Stimulated activated CD4-positive, alpha-beta T cell treated with anti-CD3 and anti-CD28 coated beads, Interleukin-12 subunit alpha, Interleukin-12 subunit beta, amount 100 ng/mL, for 48 hours (primary cell): ENCODE measurements around the gene YARS1.
A peak's percentile ranks its signal among the peaks of the same experiment; 100 is the strongest.
"Not testable (repeated sequence)": the region's sequence is repeated elsewhere in the genome, so short reads cannot be mapped to it uniquely, and the experiment has no call there.

Experiments
- DNase-seq, 3 donors: peaks; one replicate each; pipeline ENCODE4 v3.0.0-alpha.2; 2020; ENCODE audit warnings: low read depth in 2 of 3, low spot score in 1 of 3

The YARS1 gene

DNA sequence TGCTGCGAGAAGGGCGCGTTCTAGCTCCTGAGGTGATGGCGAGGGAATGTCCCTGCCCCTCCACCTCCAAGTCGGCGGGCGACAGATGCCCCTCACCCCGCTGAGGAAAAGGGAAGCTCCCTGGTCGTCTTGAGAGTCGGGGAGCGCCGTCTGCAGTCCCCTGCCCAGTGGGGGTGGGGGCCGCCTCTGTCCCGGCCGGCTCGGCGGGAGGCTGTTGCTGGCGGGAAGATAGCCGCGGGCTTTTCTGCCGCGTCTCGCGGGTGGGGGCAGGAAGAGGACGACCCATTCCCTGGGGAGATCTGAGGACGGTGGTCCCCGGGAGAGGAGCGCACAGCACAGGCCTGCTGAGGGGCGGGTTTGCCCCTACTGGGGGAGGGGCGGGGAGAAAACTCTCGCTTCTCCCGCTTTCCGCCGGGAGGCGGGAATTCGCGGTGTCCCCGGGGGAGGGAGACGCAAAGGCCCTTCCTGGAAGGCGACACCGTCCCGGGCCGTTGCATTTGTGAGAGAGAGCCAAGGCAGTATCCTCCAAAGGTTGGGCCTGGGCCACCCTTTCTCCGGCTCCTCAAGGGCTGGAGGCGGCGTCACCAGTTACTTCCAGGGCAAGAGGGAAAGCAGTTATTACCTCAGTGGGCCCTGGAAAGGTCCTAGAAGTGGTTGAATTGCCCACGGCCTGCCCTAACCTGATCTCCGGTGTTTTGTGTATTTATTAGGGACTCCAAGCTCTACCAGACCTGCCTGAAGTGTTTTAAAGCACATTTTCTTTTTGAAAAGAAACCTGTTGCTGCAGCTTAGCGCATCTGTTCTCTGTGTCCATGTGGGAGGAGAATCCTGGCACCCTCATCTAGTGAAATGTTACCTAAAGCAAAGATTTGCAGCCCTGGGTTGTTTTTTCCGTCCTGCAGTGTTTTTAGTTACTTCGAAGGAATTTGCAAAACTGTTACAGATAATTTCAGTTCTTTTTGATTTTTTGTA lies 943 bp upstream of the YARS1 start:
- DNase-seq = peak in 2 of 3 donors; percentile 8 to 21

DNA sequence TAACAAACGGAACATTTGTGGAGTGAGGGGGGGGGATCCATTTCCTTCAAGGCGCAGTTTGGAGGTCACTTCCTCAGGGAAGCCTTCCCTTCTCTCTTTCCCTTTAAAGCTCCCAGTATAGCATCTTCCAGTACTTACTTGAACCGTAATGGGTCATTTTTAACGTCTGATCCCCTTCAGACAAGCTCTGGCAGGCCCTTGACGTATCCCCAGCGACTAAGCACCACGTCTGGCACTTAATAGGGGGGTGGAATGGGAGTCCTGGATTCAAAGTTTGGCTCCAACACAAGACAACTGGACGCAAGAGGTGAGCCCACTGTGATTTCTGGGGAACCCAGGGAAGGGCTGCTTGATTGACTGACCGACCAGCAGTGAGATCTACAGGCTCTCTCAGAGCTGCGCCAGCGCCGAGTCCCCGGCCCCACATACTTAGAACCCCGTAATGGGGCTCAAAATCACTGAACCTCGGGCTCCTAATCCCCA lies 441 bp downstream of the YARS1 start:
- peak in 1 of 3 donors; percentile 11 for DNase-seq

DNA sequence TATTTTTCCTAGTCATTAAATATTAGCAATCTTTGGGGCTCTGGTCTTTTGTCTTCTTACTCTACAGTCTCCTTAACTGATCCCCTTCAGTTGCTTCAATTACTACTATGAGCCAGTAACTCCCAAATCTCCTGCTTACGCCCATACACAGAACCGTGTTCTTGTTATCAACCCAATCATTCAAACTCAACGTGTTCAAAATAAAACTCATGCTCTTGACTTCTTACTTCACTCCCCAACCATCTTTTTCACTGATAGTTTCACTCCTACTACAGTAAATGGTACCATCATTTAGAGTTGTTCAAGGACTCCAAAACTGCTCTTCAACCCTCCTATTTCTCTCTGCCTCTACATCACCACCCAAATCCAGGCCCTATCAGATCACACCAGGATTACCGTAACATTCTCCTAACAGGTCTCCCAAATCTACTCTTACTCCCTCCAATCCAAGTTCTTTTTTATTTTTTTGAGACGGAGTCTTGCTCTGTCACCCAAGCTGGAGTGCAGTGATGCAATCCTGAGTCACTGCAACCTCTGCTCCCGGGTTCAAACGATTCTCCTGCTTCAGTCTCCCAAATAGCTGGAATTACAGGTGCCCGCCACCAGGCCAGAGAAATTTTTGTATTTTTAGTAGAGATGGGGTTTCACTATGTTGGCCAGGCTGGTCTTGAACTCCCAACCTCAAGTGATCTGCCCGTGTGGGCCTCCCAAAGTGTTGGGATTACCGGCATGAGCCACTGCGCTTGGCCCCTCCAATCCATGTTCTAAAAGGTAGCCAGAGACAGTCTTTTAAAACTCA lies 3.0 kb downstream of the YARS1 start:
- no peak for DNase-seq

DNA sequence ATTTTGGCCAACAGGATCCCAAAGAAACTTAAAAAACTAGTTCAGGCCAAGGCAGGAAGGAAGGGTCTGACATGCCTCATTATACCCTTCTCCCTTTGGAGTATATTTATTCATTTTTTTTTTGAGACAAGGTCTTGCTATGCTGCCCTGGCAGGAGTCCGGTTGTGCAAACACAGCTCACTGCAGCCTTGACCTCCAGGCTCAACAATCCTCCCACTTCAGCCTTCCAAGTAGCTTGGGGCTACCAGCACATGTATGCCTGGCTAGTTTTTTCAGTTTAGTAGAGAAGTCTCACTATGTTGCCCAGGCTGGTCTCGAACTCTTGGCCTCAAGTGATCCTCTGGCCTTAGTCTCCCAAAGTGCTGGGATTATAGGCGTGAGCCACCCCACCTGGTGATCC lies 5.2 kb downstream of the YARS1 start:
- no peak for DNase-seq

DNA sequence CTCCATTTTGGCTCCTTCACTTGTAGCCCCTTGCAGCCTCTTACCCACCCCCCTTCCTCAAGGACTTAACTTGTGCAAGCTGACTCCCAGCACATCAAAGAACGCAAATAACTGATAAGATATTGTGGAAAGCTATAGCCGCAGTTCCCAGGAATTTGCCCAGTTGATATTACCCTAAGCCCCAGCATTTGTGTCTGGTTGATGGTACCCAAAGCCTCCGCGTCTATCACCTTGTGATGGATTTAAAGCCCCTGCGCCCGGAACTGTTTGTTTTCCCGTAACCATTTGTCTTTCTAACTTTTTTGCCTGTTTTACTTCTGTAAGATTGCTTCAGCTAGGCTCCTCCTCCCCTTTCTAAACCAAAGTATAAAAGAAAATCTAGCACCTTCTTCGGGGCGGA lies 5.9 kb downstream of the YARS1 start:
- DNase-seq = no peak

DNA sequence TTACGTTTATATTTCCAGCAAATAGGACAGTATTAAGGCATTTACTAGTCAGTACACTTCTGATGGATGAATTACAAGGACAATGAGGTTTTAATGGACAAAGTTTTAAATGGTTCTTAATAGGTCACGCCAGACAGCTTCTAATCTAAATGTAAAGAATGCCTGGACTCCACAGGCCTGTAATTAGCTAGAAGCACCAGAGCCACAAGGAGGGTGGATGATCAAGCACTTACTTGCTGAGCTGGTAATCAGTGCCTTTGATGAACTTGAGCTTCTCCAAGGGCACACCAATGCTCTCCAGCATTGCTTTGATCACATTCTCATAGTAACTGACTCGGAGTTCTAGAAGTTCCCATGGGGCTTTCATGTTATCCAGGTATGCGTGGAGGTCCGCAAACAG lies 6.8 kb downstream of the YARS1 start:
- DNase-seq = no peak

DNA sequence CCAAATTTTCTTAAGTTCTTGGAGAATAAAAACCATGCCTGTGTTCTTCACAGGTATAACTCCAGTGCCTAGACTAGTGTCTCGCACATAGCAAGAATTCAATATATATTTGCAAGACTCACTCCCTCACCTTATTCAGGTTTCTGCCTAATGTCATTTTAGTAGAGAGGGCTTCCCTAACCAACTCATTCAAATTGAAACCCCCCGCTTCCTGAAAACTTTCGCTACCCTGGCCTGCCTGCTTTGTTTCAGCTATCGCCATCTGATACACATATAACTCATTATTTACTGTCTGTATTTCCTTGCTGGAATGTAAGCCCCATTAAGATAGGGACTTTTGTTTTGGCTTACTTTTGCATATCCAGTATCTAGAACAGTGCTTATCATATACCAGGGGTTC lies 8.6 kb downstream of the YARS1 start:
- no peak for DNase-seq

DNA sequence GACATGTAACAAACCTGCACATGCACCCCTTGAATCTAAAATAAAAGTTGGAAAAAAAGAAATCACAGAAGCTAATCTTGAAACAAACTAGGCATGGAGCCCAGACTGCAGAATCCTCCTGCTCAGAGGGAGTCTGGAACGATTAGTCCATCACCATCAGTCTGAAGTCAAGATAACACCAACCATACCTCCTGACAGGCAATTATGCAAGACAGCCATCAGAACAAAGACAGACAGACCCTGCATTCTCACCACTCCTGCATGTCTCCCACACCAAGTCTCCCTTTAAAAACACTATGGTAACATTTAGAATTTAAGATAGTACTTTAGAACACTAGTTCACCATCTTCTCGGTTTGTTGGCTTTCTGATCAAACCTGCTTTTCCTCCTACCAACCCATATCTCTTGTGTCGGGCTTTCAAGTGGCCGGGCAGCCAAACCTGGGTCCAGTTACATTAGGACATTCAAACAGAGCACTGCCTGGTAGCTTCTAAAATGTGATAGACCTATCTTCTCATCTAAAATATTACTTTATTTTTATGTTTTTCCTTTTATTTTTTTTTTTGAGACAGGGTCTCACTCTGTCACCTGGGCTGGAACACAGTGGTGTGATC lies 10.1 kb downstream of the YARS1 start:
- DNase-seq = no peak

DNA sequence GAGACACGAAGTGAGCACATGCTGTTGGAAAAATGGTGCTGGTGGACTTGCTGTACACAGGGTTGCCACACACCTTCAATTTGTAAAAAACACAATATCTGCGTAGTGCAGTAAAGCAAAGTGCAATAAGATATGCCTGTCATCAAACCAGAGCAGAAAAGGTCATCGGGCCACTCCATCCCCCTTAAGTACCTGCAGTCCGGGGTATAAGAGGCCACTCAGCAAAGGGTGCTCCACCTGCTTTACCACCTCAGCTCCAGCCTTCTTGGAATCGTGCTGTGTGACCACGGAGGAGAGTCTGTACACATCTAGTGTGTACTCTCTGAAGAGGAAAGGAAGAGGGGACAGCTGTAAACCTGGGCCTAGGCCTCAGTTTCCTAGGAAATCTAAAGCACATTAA lies 10.9 kb downstream of the YARS1 start:
- no peak for DNase-seq

DNA sequence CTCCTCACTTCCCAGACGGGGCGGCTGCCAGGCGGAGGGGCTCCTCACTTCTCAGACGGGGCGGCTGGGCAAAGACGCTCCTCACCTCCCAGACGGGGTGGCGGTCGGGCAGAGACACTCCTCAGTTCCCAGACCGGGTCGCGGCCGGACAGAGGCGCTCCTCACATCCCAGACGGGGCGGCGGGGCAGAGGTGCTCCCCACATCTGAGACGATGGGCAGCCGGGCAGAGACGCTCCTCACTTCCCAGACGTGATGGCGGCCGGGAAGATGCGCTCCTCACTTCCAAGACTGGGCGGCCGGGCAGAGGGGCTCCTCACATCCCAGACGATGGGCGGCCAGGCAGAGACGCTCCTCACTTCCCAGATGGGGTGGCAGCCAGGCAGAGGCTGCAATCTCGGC lies 12.7 kb downstream of the YARS1 start:
- not testable (repeated sequence) for DNase-seq

DNA sequence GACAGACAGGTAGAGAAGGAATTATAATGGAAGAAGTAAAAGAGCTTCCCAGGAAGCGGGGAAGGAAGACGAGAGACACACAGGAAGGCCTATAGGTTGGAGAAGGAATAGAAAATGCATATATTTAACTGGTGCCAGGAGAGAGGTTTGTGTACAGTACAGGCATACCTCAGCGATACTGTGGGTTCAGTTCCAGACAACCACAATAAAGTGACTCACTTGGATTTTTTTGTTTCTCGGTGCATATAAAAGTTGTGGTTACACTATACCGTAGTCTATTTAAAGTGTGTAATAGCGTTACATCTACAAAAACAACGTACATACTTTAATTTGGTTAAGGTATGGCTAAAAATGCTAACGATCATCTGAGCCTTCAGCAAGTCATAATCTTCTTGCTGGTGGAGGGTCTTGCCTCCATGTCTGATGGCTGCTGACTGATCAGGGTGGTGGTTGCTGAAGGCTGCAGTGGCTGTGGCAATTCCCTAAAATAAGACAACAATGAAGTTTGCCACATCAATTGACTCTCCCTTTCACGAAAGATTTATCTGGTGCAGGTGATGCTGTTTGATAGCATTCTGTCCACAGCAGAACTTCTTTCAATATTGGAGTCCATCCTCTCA lies 16.0 kb downstream of the YARS1 start:
- DNase-seq = peak in 1 of 3 donors; percentile 15

DNA sequence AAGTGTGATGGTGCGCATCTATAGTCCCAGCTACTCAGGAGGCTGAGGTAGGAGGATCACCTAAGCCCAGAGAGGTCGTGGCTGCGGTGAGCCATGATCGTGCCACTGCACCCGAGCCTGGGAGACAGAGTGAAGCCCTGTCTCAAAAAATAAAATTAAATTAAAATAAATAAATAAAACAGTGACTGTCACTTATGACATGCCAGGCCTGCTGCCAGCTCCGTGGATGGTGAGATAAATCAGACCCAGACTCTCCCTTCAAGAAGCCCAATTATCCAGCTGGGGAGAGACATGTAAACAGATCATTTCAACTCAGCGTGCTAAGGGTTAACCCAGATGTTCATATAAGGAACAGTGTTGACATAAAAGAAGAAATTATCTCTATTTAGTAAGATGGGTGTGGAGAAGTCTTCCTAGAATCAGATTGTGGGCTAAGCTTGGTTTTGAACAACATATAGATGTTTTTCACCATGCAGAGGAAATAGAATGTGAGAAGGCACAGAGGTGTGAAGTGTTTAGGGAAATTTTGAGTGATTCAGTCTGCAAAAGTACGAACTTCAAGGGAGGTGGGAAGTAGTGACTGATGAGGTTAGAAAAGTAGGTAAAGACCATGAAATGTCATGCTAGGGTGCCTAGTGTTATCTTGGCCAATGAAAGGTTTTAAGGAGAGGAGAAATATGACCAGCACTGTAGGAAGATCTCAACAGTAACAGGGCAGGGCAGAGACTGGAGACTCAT lies 18.3 kb downstream of the YARS1 start:
- peak in 1 of 3 donors; percentile 34 for DNase-seq

DNA sequence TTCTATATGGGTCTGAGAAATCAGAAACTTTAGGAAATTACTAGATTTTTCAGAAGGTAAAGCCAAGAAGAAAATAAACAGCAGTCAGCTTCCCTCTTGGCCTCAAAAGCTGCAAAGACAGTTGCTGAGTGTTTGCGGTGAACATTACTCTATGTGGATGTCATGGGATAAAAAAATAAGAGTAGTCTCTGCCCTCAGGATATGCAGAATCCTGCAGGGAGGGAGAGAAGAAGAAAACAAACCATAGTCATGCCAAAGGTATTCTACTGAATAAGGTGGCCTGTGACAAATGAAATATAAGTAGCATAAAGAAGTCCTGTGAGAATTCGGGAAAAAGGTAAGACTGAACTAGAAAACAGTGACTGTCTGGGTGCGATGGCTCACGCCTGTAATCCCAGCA lies 19.0 kb downstream of the YARS1 start:
- DNase-seq = no peak

DNA sequence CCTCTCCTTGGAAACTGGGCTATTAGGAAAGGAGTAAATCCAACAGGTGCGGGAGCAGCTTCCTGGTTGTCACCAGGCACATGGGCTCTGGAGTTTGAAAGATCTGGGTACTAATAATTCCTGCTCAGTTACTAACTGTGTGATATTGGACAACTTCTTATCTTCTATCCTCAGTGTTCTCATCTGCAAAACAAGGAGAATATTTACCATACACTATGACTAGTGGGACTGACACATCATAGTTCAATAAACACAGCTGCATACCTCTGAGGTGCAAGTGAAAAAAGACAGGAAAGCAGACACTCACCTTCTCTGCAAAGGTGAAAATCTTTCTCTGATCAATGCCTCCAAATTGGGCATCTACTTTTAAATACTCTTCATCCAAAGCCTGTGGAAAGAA lies 19.7 kb downstream of the YARS1 start:
- no peak for DNase-seq

DNA sequence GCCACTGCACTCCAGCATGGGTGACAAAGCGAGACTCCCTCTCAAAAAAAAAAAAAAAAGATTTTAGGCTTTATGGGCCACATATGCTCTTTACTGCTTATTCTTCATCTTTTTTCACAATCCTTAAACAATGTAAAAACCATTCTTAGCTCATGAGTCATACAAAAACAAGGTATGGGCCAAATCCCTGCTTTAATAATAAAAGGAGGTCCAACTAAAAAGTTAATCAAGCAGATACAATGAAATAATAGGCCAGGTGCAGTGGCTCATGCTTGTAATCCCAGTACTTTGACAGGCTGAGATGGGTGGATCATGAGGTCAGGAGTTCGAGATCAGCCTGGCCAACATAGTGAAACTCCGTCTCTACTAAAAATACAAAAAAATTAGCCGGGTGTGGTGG lies 21.4 kb downstream of the YARS1 start:
- DNase-seq = not testable (repeated sequence)

DNA sequence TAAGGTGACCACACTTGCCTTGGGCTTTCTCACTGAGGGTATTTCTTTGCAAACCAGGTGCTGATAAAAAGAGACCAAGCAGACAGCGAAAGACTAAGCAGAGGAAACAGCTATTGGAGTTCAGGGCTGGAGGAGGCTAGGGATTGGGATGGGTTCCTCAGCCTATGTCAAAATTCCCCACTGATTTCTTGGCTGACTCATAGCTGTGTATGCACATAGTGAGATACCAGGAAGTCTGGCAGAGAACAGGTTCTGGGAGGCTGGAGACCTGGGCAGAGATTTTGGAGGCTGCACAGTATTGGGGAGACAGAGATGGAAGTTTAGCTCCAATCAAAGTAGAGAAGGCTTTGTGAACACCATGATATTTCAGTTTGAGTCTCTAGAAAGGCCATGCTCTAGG lies 25.3 kb downstream of the YARS1 start:
- no peak for DNase-seq

DNA sequence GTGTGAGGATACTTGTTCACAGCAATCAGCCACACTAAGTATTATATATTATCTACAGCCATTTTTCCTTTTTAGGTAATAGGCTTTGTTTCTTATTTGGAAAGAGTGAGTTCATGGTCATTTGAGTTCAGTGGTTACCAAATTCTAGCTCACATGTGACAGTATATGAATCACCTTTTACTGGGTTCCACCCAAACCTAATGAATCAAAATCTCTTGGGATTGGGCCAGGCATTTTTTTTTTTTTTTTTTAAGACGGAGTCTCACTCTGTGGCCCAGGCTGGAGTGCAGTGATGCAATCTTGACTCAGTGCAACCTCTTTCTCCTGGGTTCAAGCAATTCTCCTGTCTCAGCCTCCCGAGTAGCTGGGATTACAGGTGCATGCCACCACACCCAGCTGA lies 27.8 kb downstream of the YARS1 start:
- not testable (repeated sequence) for DNase-seq

DNA sequence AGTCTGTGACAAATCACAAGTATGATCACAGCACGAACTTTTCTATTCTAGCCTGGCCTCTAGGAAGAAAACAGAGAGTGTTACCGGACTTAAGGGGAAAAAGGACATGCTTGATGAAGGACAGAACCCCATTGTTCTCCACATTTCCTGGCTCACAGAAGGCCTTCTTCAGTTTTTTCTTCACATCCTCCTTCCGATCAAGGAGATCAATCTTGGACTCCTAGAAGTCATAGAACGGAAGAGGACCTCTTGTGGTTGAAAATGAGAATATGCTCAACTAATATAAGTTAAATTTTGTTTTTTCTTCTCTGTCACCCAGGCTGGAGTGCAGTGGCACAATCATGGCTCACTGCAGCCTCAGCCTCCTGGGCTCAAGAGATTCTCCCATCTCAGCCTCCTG lies 30.3 kb downstream of the YARS1 start:
- DNase-seq = no peak

DNA sequence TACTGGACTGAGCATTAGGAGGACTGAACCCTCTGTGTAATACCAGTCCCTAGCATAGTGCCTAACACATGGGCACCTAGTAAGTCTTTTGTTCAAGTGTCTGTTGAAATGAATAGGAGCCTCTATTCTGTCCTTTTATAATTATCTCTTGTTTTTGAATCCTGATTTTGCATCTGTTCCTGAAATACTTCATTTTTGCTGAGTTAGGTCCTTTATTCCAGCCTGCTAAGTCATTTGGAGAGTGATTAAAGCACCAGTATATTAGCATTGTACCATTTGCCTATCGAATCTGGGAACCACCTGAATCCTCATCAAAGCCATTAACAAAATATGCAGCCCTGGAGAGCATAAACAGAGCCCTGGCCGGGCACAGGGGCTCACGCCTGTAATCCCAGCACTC lies 32.3 kb downstream of the YARS1 start:
- no peak for DNase-seq

DNA sequence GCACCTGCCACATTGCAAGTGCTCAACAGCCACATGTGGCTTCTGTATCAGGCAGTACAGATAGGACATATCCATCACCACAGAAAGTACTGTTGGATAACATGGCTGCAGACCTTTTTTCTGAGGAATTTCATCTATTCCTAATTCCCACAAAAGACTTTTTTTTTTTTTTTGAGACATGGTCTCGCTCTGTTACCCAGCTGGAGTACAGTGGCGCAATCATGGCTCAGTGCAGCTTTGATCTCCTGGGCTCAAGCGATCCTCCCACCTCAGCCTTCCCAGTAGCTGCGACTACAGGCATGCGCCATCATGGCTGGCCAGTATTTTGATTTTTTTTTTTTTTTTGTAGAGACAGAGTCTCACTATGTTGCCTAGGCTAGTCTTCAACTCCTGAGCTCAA lies 33.3 kb downstream of the YARS1 start:
- DNase-seq = no peak
